K562 (cell line): ENCODE data around the gene PSMA5.

Experiments used
- ELF1 ChIP-seq: fragments of 200-800 bp; sonication (Bioruptor generic); IDR thresholded peaks from 2 replicates; pipeline ENCODE4 v1.6.1; 2016; ENCODE audit warnings: missing genetic modification characterization, missing compliant biosample characterization
- EZH2 ChIP-seq: IDR thresholded peaks from 2 replicates; pipeline ENCODE4 v1.6.1; 2012; ENCODE audit warnings: low read depth, mild to moderate bottlenecking, inconsistent platforms, low read length, borderline replicate concordance
- FOXP1 ChIP-seq: sonication (generic); formaldehyde crosslinking; IDR thresholded peaks from 2 replicates; pipeline ENCODE4 v1.8.0; 2022; ENCODE audit warnings: mild to moderate bottlenecking, missing genetic modification reagents
- MYBL2 ChIP-seq, 2 experiments: fragments of 450-650 bp in 1 of 2; sonication (generic) in 1 of 2; formaldehyde crosslinking in 1 of 2; IDR thresholded peaks; 2 replicates each; pipeline versions ENCODE4 v1.6.1 to v1.8.1; 2017 to 2022; ENCODE audit warnings: borderline replicate concordance in 1 of 2, inconsistent platforms in 1 of 2, low read depth in 1 of 2, mild to moderate bottlenecking in 1 of 2, missing genetic modification reagents in 1 of 2, moderate library complexity in 1 of 2
- MYNN ChIP-seq, 2 experiments: sonication (generic); formaldehyde crosslinking in 1 of 2; IDR thresholded peaks; 2 replicates each; pipeline versions ENCODE4 v1.5.0 to v1.6.1; 2016 to 2020; ENCODE audit warnings: antibody characterized with exemption in 1 of 2, missing genetic modification reagents in 1 of 2
- NFIX ChIP-seq: fragments of 250-450 bp; sonication (Bioruptor Pico); IDR thresholded peaks from 2 replicates; pipeline ENCODE4 v1.4.0; 2020; ENCODE audit warnings: low read depth, mild to moderate bottlenecking, moderate library complexity
- NFYB ChIP-seq: IDR thresholded peaks from 2 replicates; pipeline ENCODE4 v1.6.1; 2011; ENCODE audit warnings: mild to moderate bottlenecking, moderate library complexity; ENCODE audit not compliant: insufficient read length; ENCODE audit errors: extremely low read depth
- POLR2A ChIP-seq: fragments of 450-650 bp; conservative IDR thresholded peaks from 2 replicates; pipeline ENCODE4 v1.6.1; 2016
- ZNF780A ChIP-seq: fragments of 250-450 bp; sonication (Bioruptor Pico); IDR thresholded peaks from 2 replicates; pipeline ENCODE4 v1.5.0; 2021; ENCODE audit warnings: mild to moderate bottlenecking
- TF ChIP-seq, protein P1 (sequence below): fragments of 450-650 bp; formaldehyde crosslinking; IDR thresholded peaks from 2 replicates; pipeline ENCODE4 v1.4.0; 2022; ENCODE audit warnings: missing genetic modification characterization
- TF ChIP-seq, protein P2 (sequence below): sonication (generic); formaldehyde crosslinking; IDR thresholded peaks from 2 replicates; pipeline ENCODE4 v1.8.1; 2023; ENCODE audit warnings: mild to moderate bottlenecking, missing genetic modification reagents
- TF ChIP-seq, protein P3 (sequence below): IDR thresholded peaks from 2 replicates; pipeline ENCODE4 v1.6.1; 2016; ENCODE audit warnings: missing genetic modification characterization, missing compliant biosample characterization

DNA sequence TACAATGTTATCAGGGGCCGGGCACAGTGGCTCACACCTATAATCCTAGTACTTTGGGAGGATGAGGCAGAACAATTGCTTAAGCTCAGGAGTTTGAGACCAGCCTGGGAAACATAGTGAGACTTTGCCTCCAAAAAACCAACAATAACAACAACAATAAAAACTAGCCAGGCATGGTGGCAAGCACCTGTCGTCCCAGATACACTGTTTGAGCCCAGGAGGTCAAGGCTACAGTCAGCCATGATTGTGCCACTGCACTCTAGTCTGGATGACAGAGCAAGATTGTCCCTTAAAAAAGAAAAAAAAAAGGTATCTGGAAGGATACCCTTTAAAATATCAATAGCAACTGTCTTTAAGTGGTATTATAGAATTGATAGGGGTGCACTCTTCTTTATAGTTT is 44.7 kb downstream of the PSMA5 start:
- TF ChIP-seq EZH2 (no peak), ELF1 (tag) (no peak), MYBL2 (IDR thresholded peaks at IDR 0.05; ENCODE audit: low read depth) (no peak), MYBL2 (CRISPR knock-in tag; IDR thresholded peaks at IDR 0.05; ENCODE audit: borderline replicate concordance) (no peak), NFIX (CRISPR knock-in tag) (no peak), FOXP1 (CRISPR knock-in tag) (no peak), MYNN (IDR thresholded peaks at IDR 0.05) (no peak), MYNN (CRISPR knock-in tag; IDR thresholded peaks at IDR 0.05) (no peak), ZNF780A (CRISPR knock-in tag) (no peak), NFYB (no peak), POLR2A (no peak)
- TF ChIP-seq, protein P1, sequence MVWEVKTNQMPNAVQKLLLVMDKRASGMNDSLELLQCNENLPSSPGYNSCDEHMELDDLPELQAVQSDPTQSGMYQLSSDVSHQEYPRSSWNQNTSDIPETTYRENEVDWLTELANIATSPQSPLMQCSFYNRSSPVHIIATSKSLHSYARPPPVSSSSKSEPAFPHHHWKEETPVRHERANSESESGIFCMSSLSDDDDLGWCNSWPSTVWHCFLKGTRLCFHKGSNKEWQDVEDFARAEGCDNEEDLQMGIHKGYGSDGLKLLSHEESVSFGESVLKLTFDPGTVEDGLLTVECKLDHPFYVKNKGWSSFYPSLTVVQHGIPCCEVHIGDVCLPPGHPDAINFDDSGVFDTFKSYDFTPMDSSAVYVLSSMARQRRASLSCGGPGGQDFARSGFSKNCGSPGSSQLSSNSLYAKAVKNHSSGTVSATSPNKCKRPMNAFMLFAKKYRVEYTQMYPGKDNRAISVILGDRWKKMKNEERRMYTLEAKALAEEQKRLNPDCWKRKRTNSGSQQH (CRISPR knock-in tag), result no peak
- TF ChIP-seq, protein P2, sequence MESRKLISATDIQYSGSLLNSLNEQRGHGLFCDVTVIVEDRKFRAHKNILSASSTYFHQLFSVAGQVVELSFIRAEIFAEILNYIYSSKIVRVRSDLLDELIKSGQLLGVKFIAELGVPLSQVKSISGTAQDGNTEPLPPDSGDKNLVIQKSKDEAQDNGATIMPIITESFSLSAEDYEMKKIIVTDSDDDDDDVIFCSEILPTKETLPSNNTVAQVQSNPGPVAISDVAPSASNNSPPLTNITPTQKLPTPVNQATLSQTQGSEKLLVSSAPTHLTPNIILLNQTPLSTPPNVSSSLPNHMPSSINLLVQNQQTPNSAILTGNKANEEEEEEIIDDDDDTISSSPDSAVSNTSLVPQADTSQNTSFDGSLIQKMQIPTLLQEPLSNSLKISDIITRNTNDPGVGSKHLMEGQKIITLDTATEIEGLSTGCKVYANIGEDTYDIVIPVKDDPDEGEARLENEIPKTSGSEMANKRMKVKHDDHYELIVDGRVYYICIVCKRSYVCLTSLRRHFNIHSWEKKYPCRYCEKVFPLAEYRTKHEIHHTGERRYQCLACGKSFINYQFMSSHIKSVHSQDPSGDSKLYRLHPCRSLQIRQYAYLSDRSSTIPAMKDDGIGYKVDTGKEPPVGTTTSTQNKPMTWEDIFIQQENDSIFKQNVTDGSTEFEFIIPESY (CRISPR knock-in tag), result no peak
- TF ChIP-seq, protein P3, sequence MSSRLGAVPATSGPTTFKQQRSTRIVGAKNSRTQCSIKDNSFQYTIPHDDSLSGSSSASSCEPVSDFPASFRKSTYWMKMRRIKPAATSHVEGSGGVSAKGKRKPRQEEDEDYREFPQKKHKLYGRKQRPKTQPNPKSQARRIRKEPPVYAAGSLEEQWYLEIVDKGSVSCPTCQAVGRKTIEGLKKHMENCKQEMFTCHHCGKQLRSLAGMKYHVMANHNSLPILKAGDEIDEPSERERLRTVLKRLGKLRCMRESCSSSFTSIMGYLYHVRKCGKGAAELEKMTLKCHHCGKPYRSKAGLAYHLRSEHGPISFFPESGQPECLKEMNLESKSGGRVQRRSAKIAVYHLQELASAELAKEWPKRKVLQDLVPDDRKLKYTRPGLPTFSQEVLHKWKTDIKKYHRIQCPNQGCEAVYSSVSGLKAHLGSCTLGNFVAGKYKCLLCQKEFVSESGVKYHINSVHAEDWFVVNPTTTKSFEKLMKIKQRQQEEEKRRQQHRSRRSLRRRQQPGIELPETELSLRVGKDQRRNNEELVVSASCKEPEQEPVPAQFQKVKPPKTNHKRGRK (tag), result no peak
